ENCODE measurements around the gene STAC3. TPM values are rescaled to one million over a fixed set of nuclear protein-coding genes. Genes with fewer than 3 reads are reported as not detected.

Gene STAC3
- total and polyA plus RNA-seq, 5 donors from 2014 or later = 0.10 to 2.6 (median 0.35) TPM; not detected in 1

- Mint-ChIP-seq H3K36me3 (peaks cover 3% of the 10 kb centered on the region), H3K9me3 (peaks cover 0 to 3% (median 0%) of the 10 kb centered on the region in 7 donors), H3K27me3 (peaks cover 71% of the 10 kb centered on the region), H3K27ac (no peak overlapping the region), H3K4me3 (peak overlapping the region in 1 of 4 donors; percentile 51), H3K4me1 (peaks cover 5 to 56% (median 23%) of the 10 kb centered on the region in 4 donors)
- DNase-seq (no peak), ATAC-seq (ENCODE audit: low read depth in 2 of 2) (no peak)
- peaks cover 31% of the 10 kb centered on the region for H3K4me1 ChIP-seq (ENCODE audit: control insufficient read depth, insufficient read depth, low read length, poor library complexity, severe bottlenecking)
- H3K27me3 ChIP-seq (ENCODE audit: control insufficient read depth, insufficient read depth, low read length) = peaks cover 35% of the 10 kb centered on the region
- no peak overlapping the region for H3K4me3 ChIP-seq (ENCODE audit: low read depth, low read length)
- H3K9me3 ChIP-seq (ENCODE audit: control insufficient read depth in 2 of 2, low read length in 2 of 2) = no peaks in the 10 kb centered on the region
- no peak overlapping the region for H3K27ac ChIP-seq (ENCODE audit: insufficient read depth, low read length, poor library complexity, severe bottlenecking)
- no peaks in the 10 kb centered on the region for H3K36me3 ChIP-seq (ENCODE audit: control insufficient read depth, insufficient read depth, low read length)
These were observed 28.4 kb downstream of the STAC3 start for GRCh38 chr12:57222286-57223190.

GRCh38 chr12:57221169-57221917, 29.6 kb downstream of the STAC3 start:
- peaks cover 0 to 4% (median 0%) of the 10 kb centered on the region in 7 donors for H3K9me3 Mint-ChIP-seq

GRCh38 chr12:57220770-57221168, 30.2 kb downstream of the STAC3 start:
- Histone ChIP-seq H3K27me3 (ENCODE audit: control insufficient read depth, insufficient read depth, low read length) (peaks cover 38% of the 10 kb centered on the region), H3K4me1 (ENCODE audit: control insufficient read depth, insufficient read depth, low read length, poor library complexity, severe bottlenecking) (peaks cover 38% of the 10 kb centered on the region), H3K9me3 (ENCODE audit: control insufficient read depth in 2 of 2, low read length in 2 of 2) (no peaks in the 10 kb centered on the region), H3K4me3 (ENCODE audit: low read depth, low read length) (no peak overlapping the region), H3K27ac (ENCODE audit: insufficient read depth, low read length, poor library complexity, severe bottlenecking) (no peak overlapping the region), H3K36me3 (ENCODE audit: control insufficient read depth, insufficient read depth, low read length) (no peaks in the 10 kb centered on the region)
- no peak for DNase-seq
- peak overlapping the region in 2 of 4 donors; percentile 11 to 27 for H3K4me3 Mint-ChIP-seq
- H3K27ac Mint-ChIP-seq = no peak overlapping the region
- peaks cover 3% of the 10 kb centered on the region for H3K36me3 Mint-ChIP-seq
- H3K9me3 Mint-ChIP-seq = peaks cover 0 to 4% (median 0%) of the 10 kb centered on the region in 7 donors
- ATAC-seq (ENCODE audit: low read depth in 2 of 2) = no peak
- peaks cover 73% of the 10 kb centered on the region for H3K27me3 Mint-ChIP-seq
- H3K4me1 Mint-ChIP-seq = peaks cover 0 to 51% (median 23%) of the 10 kb centered on the region in 4 donors

More at GRCh38 chr12:57221169-57221917, 29.6 kb downstream of the STAC3 start:
- DNase-seq = no peak
- Histone ChIP-seq H3K36me3 (ENCODE audit: control insufficient read depth, insufficient read depth, low read length) (no peaks in the 10 kb centered on the region), H3K27ac (ENCODE audit: insufficient read depth, low read length, poor library complexity, severe bottlenecking) (no peak overlapping the region), H3K4me3 (ENCODE audit: low read depth, low read length) (no peak overlapping the region), H3K9me3 (ENCODE audit: control insufficient read depth in 2 of 2, low read length in 2 of 2) (no peaks in the 10 kb centered on the region), H3K4me1 (ENCODE audit: control insufficient read depth, insufficient read depth, low read length, poor library complexity, severe bottlenecking) (peaks cover 36% of the 10 kb centered on the region), H3K27me3 (ENCODE audit: control insufficient read depth, insufficient read depth, low read length) (peaks cover 38% of the 10 kb centered on the region)
- no peak overlapping the region for H3K27ac Mint-ChIP-seq
- H3K4me3 Mint-ChIP-seq = peak overlapping the region in 2 of 4 donors; percentile 11 to 27
- H3K36me3 Mint-ChIP-seq = peaks cover 3% of the 10 kb centered on the region
- peaks cover 71% of the 10 kb centered on the region for H3K27me3 Mint-ChIP-seq
- peaks cover 0 to 51% (median 23%) of the 10 kb centered on the region in 4 donors for H3K4me1 Mint-ChIP-seq
- ATAC-seq (ENCODE audit: low read depth in 2 of 2) = no peak

DNA sequence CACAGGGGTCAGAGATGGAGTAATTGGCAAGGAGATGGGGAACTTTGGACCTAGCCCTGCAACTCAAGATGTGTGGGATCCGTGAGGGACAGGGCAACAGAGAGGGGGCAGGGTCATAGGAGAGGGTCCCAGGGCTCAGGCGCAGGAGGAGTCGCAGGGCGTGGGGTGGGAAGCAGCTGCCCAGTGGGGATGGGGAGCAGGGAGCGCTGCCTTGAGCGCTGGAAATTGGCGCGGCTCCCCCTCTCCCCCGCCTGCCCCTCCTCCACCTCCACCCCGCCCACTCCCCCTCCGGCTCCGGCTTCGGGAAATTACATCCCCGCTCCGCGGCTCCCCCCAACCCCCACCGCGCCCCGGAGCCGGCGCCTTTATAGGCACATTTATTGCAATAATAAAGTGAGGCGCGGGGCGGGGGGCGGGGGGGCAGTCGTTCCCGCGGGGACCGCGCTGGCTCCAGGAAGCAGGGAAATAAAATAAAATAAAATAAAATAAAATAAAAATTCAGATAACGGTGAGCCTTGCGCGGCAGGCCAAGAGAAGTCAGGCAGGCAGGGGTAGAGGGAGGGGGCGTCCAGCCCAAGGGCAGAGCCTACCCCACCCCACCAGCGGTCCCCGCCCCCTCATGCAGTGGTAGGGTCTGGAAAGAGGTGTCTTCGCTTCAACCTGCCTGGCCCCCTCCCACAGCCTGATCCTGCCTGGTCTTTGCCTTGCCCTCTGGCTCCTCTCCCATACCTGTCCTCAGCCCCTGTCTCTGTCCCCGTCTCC, 30.8 kb downstream of the STAC3 start:
- H3K36me3 ChIP-seq (ENCODE audit: control insufficient read depth, insufficient read depth, low read length) = no peaks in the 10 kb centered on the region
- no peaks in the 10 kb centered on the region for H3K9me3 ChIP-seq (ENCODE audit: control insufficient read depth in 2 of 2, low read length in 2 of 2)
- H3K27ac ChIP-seq (ENCODE audit: insufficient read depth, low read length, poor library complexity, severe bottlenecking) = no peak overlapping the region
- DNase-seq = no peak
- no peak overlapping the region for H3K27ac Mint-ChIP-seq
- H3K9me3 Mint-ChIP-seq = peaks cover 0 to 3% (median 0%) of the 10 kb centered on the region in 7 donors
- H3K27me3 Mint-ChIP-seq = peaks cover 79% of the 10 kb centered on the region
- peaks cover 0 to 52% (median 28%) of the 10 kb centered on the region in 4 donors for H3K4me1 Mint-ChIP-seq
- H3K4me3 ChIP-seq (ENCODE audit: low read depth, low read length) = no peak overlapping the region
- no peak for ATAC-seq (ENCODE audit: low read depth in 2 of 2)
- H3K4me1 ChIP-seq (ENCODE audit: control insufficient read depth, insufficient read depth, low read length, poor library complexity, severe bottlenecking) = peaks cover 38% of the 10 kb centered on the region
- peaks cover 3% of the 10 kb centered on the region for H3K36me3 Mint-ChIP-seq
- peak overlapping the region in 2 of 4 donors; percentile 41 to 42 for H3K4me3 Mint-ChIP-seq
- H3K27me3 ChIP-seq (ENCODE audit: control insufficient read depth, insufficient read depth, low read length) = peaks cover 44% of the 10 kb centered on the region

DNA sequence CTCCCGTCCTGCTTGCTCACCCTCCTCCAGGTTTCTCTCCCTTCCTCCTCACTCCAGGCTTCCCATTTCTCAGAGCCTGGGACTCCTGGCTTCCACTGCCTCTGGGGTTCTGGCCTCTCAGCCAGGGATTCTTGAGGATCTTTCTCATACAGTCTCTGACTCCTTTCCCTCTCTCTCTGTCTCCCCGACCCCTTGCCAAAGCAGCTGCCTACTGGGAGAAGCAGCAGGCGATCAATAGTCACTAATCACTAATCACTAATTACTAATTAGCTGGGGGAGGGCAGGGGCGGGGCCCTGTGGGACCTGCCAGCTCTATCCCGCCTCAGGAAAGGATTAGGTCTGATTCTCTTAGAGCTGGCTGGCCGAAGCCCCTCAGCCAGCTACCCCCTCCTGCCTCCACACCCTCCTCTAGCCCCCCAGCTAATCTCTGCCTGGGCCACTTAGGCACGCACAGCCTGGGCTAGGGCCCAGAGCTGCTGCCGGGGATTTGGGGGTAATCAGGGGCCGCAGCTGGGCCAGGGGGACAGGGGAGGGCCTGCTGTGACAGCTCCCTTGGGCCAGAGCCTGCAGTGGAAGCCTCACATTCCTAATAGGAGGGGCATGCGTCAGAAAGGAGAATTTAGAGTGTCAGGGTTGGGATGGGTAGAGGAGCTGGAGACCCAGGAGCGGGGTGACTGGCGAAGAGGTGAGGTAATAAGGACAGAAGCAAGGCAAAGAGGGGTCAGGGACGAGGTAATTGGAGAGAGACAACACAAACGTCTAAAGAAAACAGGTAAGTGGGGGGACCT, 31.6 kb downstream of the STAC3 start:
- DNase-seq = no peak

GRCh38 chr12:57218030-57218853, 32.7 kb downstream of the STAC3 start:
- Histone ChIP-seq H3K36me3 (ENCODE audit: control insufficient read depth, insufficient read depth, low read length) (no peaks in the 10 kb centered on the region), H3K27ac (ENCODE audit: insufficient read depth, low read length, poor library complexity, severe bottlenecking) (no peak overlapping the region), H3K4me3 (ENCODE audit: low read depth, low read length) (no peak overlapping the region), H3K4me1 (ENCODE audit: control insufficient read depth, insufficient read depth, low read length, poor library complexity, severe bottlenecking) (peaks cover 47% of the 10 kb centered on the region), H3K9me3 (ENCODE audit: control insufficient read depth in 2 of 2, low read length in 2 of 2) (no peaks in the 10 kb centered on the region), H3K27me3 (ENCODE audit: control insufficient read depth, insufficient read depth, low read length) (peaks cover 53% of the 10 kb centered on the region)
- ATAC-seq (ENCODE audit: low read depth in 2 of 2) (no peak), DNase-seq (no peak)
- Mint-ChIP-seq H3K27ac (peak overlapping the region in 1 of 3 donors; percentile 67), H3K9me3 (peaks cover 0 to 3% (median 0%) of the 10 kb centered on the region in 7 donors), H3K4me3 (peak overlapping the region in 3 of 4 donors; percentile 48 to 83 (median 82)), H3K36me3 (peaks cover 3% of the 10 kb centered on the region), H3K4me1 (peaks cover 4 to 64% (median 38%) of the 10 kb centered on the region in 4 donors), H3K27me3 (peaks cover 85% of the 10 kb centered on the region)

More for the DNA sequence above, 31.6 kb downstream of the STAC3 start:
- peak overlapping the region in 2 of 4 donors; percentile 41 to 83 for H3K4me3 Mint-ChIP-seq
- H3K36me3 ChIP-seq (ENCODE audit: control insufficient read depth, insufficient read depth, low read length) = no peaks in the 10 kb centered on the region
- H3K27me3 Mint-ChIP-seq = peaks cover 85% of the 10 kb centered on the region
- no peak overlapping the region for H3K27ac Mint-ChIP-seq
- peaks cover 50% of the 10 kb centered on the region for H3K27me3 ChIP-seq (ENCODE audit: control insufficient read depth, insufficient read depth, low read length)
- peaks cover 3% of the 10 kb centered on the region for H3K36me3 Mint-ChIP-seq
- H3K4me1 ChIP-seq (ENCODE audit: control insufficient read depth, insufficient read depth, low read length, poor library complexity, severe bottlenecking) = peaks cover 36% of the 10 kb centered on the region
- H3K9me3 ChIP-seq (ENCODE audit: control insufficient read depth in 2 of 2, low read length in 2 of 2) = no peaks in the 10 kb centered on the region
- peaks cover 0 to 3% (median 0%) of the 10 kb centered on the region in 7 donors for H3K9me3 Mint-ChIP-seq
- ATAC-seq (ENCODE audit: low read depth in 2 of 2) = no peak
- H3K4me3 ChIP-seq (ENCODE audit: low read depth, low read length) = no peak overlapping the region
- peaks cover 0 to 56% (median 30%) of the 10 kb centered on the region in 4 donors for H3K4me1 Mint-ChIP-seq
- no peak overlapping the region for H3K27ac ChIP-seq (ENCODE audit: insufficient read depth, low read length, poor library complexity, severe bottlenecking)

Data from CD4-positive, CD25-positive, alpha-beta regulatory T cell (primary cell).